ENCODE results near the gene ADAMTS17.

DNA sequence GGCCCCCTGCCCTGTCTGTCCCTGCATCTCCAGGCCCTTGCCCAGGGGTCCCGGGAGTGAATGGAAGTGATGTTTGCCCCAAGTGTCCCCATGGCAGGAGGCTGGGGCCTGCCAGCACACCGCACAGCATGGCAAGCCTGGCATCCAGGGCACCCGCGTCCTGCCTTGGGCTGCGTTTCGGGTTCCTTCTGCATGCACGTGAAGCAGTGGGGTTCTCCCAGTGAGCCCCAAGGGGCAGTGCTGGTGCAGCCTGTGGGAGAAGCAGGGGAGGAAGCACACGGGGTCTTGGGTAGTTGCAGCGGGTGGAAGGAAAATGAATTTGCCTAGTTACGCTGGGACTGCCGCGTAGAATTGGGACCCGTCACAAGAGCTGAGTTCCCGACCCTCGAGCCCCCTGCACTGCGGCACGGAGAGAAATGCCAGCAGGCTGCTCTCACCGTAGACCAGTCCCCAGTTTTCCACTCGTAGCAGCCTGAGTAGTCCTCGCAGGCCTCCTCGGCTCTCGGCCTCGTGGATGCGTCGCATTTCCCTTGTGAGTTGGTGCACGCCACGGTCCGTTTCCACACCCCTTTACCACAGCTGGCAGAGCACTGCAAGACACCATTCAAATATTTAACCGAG is 349.1 kb downstream of the ADAMTS17 start:
- TF ChIP-seq POLR2AphosphoS5 (IDR thresholded peaks at IDR 0.05) (no peak), POLR2A (IDR thresholded peaks at IDR 0.05) (no peak)
- TF ChIP-seq, protein P1, sequence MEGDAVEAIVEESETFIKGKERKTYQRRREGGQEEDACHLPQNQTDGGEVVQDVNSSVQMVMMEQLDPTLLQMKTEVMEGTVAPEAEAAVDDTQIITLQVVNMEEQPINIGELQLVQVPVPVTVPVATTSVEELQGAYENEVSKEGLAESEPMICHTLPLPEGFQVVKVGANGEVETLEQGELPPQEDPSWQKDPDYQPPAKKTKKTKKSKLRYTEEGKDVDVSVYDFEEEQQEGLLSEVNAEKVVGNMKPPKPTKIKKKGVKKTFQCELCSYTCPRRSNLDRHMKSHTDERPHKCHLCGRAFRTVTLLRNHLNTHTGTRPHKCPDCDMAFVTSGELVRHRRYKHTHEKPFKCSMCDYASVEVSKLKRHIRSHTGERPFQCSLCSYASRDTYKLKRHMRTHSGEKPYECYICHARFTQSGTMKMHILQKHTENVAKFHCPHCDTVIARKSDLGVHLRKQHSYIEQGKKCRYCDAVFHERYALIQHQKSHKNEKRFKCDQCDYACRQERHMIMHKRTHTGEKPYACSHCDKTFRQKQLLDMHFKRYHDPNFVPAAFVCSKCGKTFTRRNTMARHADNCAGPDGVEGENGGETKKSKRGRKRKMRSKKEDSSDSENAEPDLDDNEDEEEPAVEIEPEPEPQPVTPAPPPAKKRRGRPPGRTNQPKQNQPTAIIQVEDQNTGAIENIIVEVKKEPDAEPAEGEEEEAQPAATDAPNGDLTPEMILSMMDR (IDR thresholded peaks at IDR 0.05) = no peak
